Keratinocyte (primary cell): ENCODE results near the gene ABL2. TPM values are rescaled to one million over a fixed set of nuclear protein-coding genes. Genes with fewer than 3 reads are reported as not detected.

Source experiments
- DNase-seq: peaks from one replicate; pipeline ENCODE4 v3.0.0-alpha.2; 2011; ENCODE audit warnings: low read depth, missing footprints, low spot score
- FAIRE-seq: peaks from 2 replicates; lab custom pipeline; 2011; peaks lifted over from hg19 to GRCh38; lab: Jason Lieb, UNC
- H2AFZ ChIP-seq: 2 replicates; pipeline ENCODE4 v1.6.0; 2012; ENCODE audit warnings: low read length, control low read depth, inconsistent platforms; ENCODE audit not compliant: control insufficient read depth
- H3K27ac ChIP-seq: 2 replicates; pipeline ENCODE4 v1.5.1; 2011; ENCODE audit warnings: low read length; ENCODE audit not compliant: control insufficient read depth, insufficient read depth
- H3K27me3 ChIP-seq: 3 replicates; pipeline ENCODE4 v1.6.0; 2011; ENCODE audit warnings: low read length; ENCODE audit not compliant: control insufficient read depth, insufficient read depth; ENCODE audit errors: extremely low read depth
- H3K36me3 ChIP-seq, 2 experiments: 2 replicates in 1 of 2; 3 replicates in 1 of 2; pipeline ENCODE4 v1.5.1; 2011; ENCODE audit warnings: low read length in 2 of 2, mild to moderate bottlenecking in 1 of 2; ENCODE audit not compliant: control insufficient read depth in 2 of 2, insufficient read depth in 2 of 2; ENCODE audit errors: extremely low read depth in 1 of 2
- H3K4me1 ChIP-seq: 3 replicates; pipeline ENCODE4 v1.5.1; 2011; ENCODE audit warnings: low read length; ENCODE audit not compliant: control insufficient read depth, insufficient read depth; ENCODE audit errors: extremely low read depth
- H3K4me2 ChIP-seq: 3 replicates; pipeline ENCODE4 v1.6.0; 2011; ENCODE audit warnings: low read depth, low read length; ENCODE audit not compliant: control insufficient read depth, insufficient read depth; ENCODE audit errors: extremely low read depth
- H3K4me3 ChIP-seq, 3 experiments: fragments of 200-600 bp in 1 of 3; sonication (generic) in 1 of 3; 2 replicates in 2 of 3; 3 replicates in 1 of 3; pipeline ENCODE4 v1.5.1; 2011 to 2016; ENCODE audit warnings: low read length in 3 of 3, mild to moderate bottlenecking in 3 of 3, control low read depth in 2 of 3, inconsistent platforms in 1 of 3, low read depth in 1 of 3, mixed read lengths in 1 of 3, mixed run types in 1 of 3, moderate library complexity in 1 of 3; ENCODE audit not compliant: control insufficient read depth in 2 of 3, insufficient read depth in 2 of 3; ENCODE audit errors: extremely low read depth in 1 of 3
- H3K79me2 ChIP-seq: 2 replicates; pipeline ENCODE4 v1.6.0; 2012; ENCODE audit warnings: low read length; ENCODE audit not compliant: control insufficient read depth, insufficient read depth
- H3K9ac ChIP-seq: 3 replicates; pipeline ENCODE4 v1.6.0; 2011; ENCODE audit warnings: low read length; ENCODE audit not compliant: control insufficient read depth, insufficient read depth; ENCODE audit errors: extremely low read depth
- H3K9me1 ChIP-seq: 3 replicates; pipeline ENCODE4 v1.6.0; 2011; ENCODE audit warnings: low read length; ENCODE audit not compliant: control insufficient read depth, insufficient read depth; ENCODE audit errors: extremely low read depth
- H3K9me3 ChIP-seq: 2 replicates; pipeline ENCODE4 v1.5.1; 2012; ENCODE audit warnings: low read depth, low read length; ENCODE audit not compliant: control insufficient read depth
- H4K20me1 ChIP-seq: 3 replicates; pipeline ENCODE4 v1.6.0; 2011; ENCODE audit warnings: low read length; ENCODE audit not compliant: control insufficient read depth, insufficient read depth; ENCODE audit errors: extremely low read depth
- CTCF ChIP-seq, 3 experiments: IDR thresholded peaks in 1 of 3; conservative IDR thresholded peaks in 1 of 3; optimal IDR thresholded peaks in 1 of 3; 2 replicates in 2 of 3; 3 replicates in 1 of 3; pipeline versions ENCODE3 to v1.5.1; 2011; ENCODE audit warnings: low read length in 3 of 3, mild to moderate bottlenecking in 3 of 3, moderate library complexity in 2 of 3, control low read depth in 1 of 3, inconsistent platforms in 1 of 3; ENCODE audit not compliant: insufficient read depth in 2 of 3; ENCODE audit errors: extremely low read depth in 1 of 3
- EZH2 ChIP-seq: IDR thresholded peaks from one replicate; pipeline ENCODE4 v1.6.1; 2012; ENCODE audit warnings: inconsistent platforms, mild to moderate bottlenecking, low read length, moderate library complexity
- dilution Hi-C: fragments of 300-500 bp; cut with MboI; formaldehyde crosslinking; loops from one replicate; pipeline ENCODE4 v1.7.0; 2020; ENCODE audit warnings: low sequenced_read_pairs; ENCODE audit not compliant: extremely low pct_ligation_motif_present
- polyA plus RNA-seq, 5 experiments: library from polyadenylated mRNA; depleted of rRNA in 3 of 5; stranded (reverse) in 3 of 5; stranded (forward) in 1 of 5; unstranded in 1 of 5; fragments of >200 nt; gene quantifications; 1 replicate in 1 of 5; 2 replicates in 3 of 5; 3 replicates in 1 of 5; pipeline versions ENCODE4 v1.2.1 to v1.2.3, GENCODE V29; 2011 to 2012; ENCODE audit warnings: missing spikeins in 2 of 5, low read depth in 1 of 5, low replicate concordance in 1 of 5

The ABL2 gene
- polyA plus RNA-seq, 1 donor (not counting 4 experiments of a cell fraction or from before 2014, with no cell fraction given), result 37.6 TPM

GRCh38 chr1:179156708-179157107, 72.8 kb downstream of the ABL2 start:
- no peaks in the 10 kb centered on the region for H3K4me1 ChIP-seq
- FAIRE-seq (no peak), DNase-seq (no peak)
- H3K9me1 ChIP-seq, result no peaks in the 10 kb centered on the region
- peaks cover 33% of the 10 kb centered on the region for H3K79me2 ChIP-seq
- H3K36me3 ChIP-seq, result no peaks in the 10 kb centered on the region
- no peak overlapping the region for H3K27ac ChIP-seq
- no peak overlapping the region for H2AFZ ChIP-seq
- no peak overlapping the region for H3K9ac ChIP-seq
- no peak for TF ChIP-seq CTCF (optimal IDR thresholded peaks at IDR 0.05 in 1 of 3, IDR thresholded peaks at IDR 0.05 in 1 of 3, conservative IDR thresholded peaks at IDR 0.05 in 1 of 3; ENCODE audit: extremely low read depth in 1 of 3, insufficient read depth in 2 of 3, low read length in 3 of 3)
- no peak for TF ChIP-seq EZH2
- dilution Hi-C loops, result no loop called here
- no peaks in the 10 kb centered on the region for H4K20me1 ChIP-seq
- H3K4me2 ChIP-seq, result no peak overlapping the region
- H3K4me3 ChIP-seq, result no peak overlapping the region
- H3K9me3 ChIP-seq, result no peaks in the 10 kb centered on the region
- H3K27me3 ChIP-seq, result no peaks in the 10 kb centered on the region

DNA sequence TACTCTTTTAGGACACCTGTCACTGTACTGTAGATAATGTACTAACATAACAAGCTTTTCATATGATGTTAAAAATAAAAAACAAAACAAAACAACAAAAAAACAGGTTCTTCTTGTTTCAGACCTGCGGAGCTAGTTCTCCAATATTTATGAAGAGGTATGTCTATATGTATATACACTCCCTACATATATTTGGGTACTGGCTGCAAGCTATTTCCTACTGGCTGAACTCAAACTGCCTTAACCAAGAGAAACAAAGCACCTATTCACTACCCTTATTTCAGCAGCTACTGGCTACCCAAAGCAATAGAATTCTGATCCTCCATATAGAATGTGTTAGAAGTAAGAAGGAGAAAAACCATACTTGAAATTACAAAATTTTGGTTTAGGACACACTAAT, 73.5 kb downstream of the ABL2 start:
- no peaks in the 10 kb centered on the region for H3K27me3 ChIP-seq
- no peaks in the 10 kb centered on the region for H3K9me3 ChIP-seq
- H3K79me2 ChIP-seq, result peaks cover 27% of the 10 kb centered on the region
- no peak overlapping the region for H3K9ac ChIP-seq
- dilution Hi-C loops, result no loop called here
- H3K4me3 ChIP-seq, result no peak overlapping the region
- H3K36me3 ChIP-seq, result no peaks in the 10 kb centered on the region
- H3K9me1 ChIP-seq, result no peaks in the 10 kb centered on the region
- FAIRE-seq (no peak), DNase-seq (no peak)
- H3K27ac ChIP-seq, result no peak overlapping the region
- no peak overlapping the region for H2AFZ ChIP-seq
- TF ChIP-seq CTCF (optimal IDR thresholded peaks at IDR 0.05 in 1 of 3, IDR thresholded peaks at IDR 0.05 in 1 of 3, conservative IDR thresholded peaks at IDR 0.05 in 1 of 3; ENCODE audit: extremely low read depth in 1 of 3, insufficient read depth in 2 of 3, low read length in 3 of 3) (no peak), EZH2 (no peak)
- H3K4me1 ChIP-seq, result peaks cover 2% of the 10 kb centered on the region
- no peaks in the 10 kb centered on the region for H4K20me1 ChIP-seq
- H3K4me2 ChIP-seq, result no peak overlapping the region
